ENCODE measurements around the gene HGS. TPM values are rescaled to one million over a fixed set of nuclear protein-coding genes. Genes with fewer than 3 reads are reported as not detected.
A peak's percentile ranks its signal among the peaks of the same experiment; 100 is the strongest.

HGS gene
- polyA plus RNA-seq, 4 donors, result 88.9 to 110 (median 96.0) TPM

GRCh38 chr17:81702934-81703746 lies 19.3 kb downstream of the HGS start, which contains the start of gene MRPL12:
MRPL12 (plus strand) TSS chr17:81703367; CDS start chr17:81703502, 135 bp downstream.
- DNase-seq (ENCODE audit: low read depth in 4 of 4, low spot score in 3 of 4), result peak; percentile 77 to 88 (median 78)

GRCh38 chr17:81703747-81704654 lies 20.2 kb downstream of the HGS start:
- DNase-seq (ENCODE audit: low read depth in 4 of 4, low spot score in 3 of 4), result no peak

- no peak for DNase-seq (ENCODE audit: low read depth in 4 of 4, low spot score in 3 of 4)
Measured at GRCh38 chr17:81705518-81706231, 21.9 kb downstream of the HGS start.

GRCh38 chr17:81706232-81706611 lies 22.4 kb downstream of the HGS start:
- no peak for DNase-seq (ENCODE audit: low read depth in 4 of 4, low spot score in 3 of 4)

- DNase-seq (ENCODE audit: low read depth in 4 of 4, low spot score in 3 of 4), result no peak
Measured at GRCh38 chr17:81706757-81707624, 23.2 kb downstream of the HGS start.

- no peak for DNase-seq (ENCODE audit: low read depth in 4 of 4, low spot score in 3 of 4)
Measured at GRCh38 chr17:81707725-81708646, 24.2 kb downstream of the HGS start.

GRCh38 chr17:81708739-81709185 lies 25.0 kb downstream of the HGS start:
- no peak for DNase-seq (ENCODE audit: low read depth in 4 of 4, low spot score in 3 of 4)

- no peak for DNase-seq (ENCODE audit: low read depth in 4 of 4, low spot score in 3 of 4)
Measured at GRCh38 chr17:81710514-81711308, 26.9 kb downstream of the HGS start.

GRCh38 chr17:81711814-81712467 lies 28.1 kb downstream of the HGS start, which contains the start of gene SLC25A10:
SLC25A10 (plus strand) TSS chr17:81712284; CDS start chr17:81712427, 143 bp downstream.
- DNase-seq (ENCODE audit: low read depth in 4 of 4, low spot score in 3 of 4), result peak in 3 of 4 donors; percentile 57 to 59 (median 58)

GRCh38 chr17:81712468-81713003 lies 28.7 kb downstream of the HGS start:
- no peak for DNase-seq (ENCODE audit: low read depth in 4 of 4, low spot score in 3 of 4)

- no peak for DNase-seq (ENCODE audit: low read depth in 4 of 4, low spot score in 3 of 4)
Measured at GRCh38 chr17:81713004-81713555, 29.3 kb downstream of the HGS start.

- DNase-seq (ENCODE audit: low read depth in 4 of 4, low spot score in 3 of 4), result no peak
Measured at GRCh38 chr17:81713556-81714411, 30.0 kb downstream of the HGS start.

- no peak for DNase-seq (ENCODE audit: low read depth in 4 of 4, low spot score in 3 of 4)
Measured at GRCh38 chr17:81714412-81715106, 30.7 kb downstream of the HGS start.

- no peak for DNase-seq (ENCODE audit: low read depth in 4 of 4, low spot score in 3 of 4)
Measured at GRCh38 chr17:81715107-81715871, 31.5 kb downstream of the HGS start.
